Transverse colon (tissue), 4 donors: Measurements from ENCODE around the gene OR13A1.

Experiments
- EP300 ChIP-seq: sonication (generic); formaldehyde crosslinking; IDR thresholded peaks from one replicate; pipeline ENCODE4 v1.6.1; 2017; ENCODE audit warnings: antibody characterized with exemption, low read depth
- POLR2A ChIP-seq: fragments of 450-650 bp; IDR thresholded peaks from one replicate; pipeline ENCODE4 v1.6.1; 2016; ENCODE audit warnings: antibody characterized with exemption, mild to moderate bottlenecking, moderate library complexity
- POLR2AphosphoS5 ChIP-seq, 3 donors: sonication (generic); formaldehyde crosslinking; IDR thresholded peaks; one replicate each; pipeline ENCODE4 v1.6.1; 2016; ENCODE audit warnings: antibody characterized with exemption in 3 of 3
- TF ChIP-seq, protein P1 (sequence below), 5 experiments: fragments of 200-600 bp in 3 of 5; fragments of 450-650 bp in 2 of 5; sonication (generic) in 3 of 5; IDR thresholded peaks; 1 replicate in 2 of 5; 2 replicates in 3 of 5; pipeline ENCODE4 v1.5.1; 2016 to 2017; ENCODE audit warnings: antibody characterized with exemption in 5 of 5, inconsistent platforms in 3 of 5, mild to moderate bottlenecking in 2 of 5, moderate library complexity in 1 of 5

GRCh38 chr10:45280113-45280760, 35.2 kb downstream of the OR13A1 start:
- TF ChIP-seq, protein P1, sequence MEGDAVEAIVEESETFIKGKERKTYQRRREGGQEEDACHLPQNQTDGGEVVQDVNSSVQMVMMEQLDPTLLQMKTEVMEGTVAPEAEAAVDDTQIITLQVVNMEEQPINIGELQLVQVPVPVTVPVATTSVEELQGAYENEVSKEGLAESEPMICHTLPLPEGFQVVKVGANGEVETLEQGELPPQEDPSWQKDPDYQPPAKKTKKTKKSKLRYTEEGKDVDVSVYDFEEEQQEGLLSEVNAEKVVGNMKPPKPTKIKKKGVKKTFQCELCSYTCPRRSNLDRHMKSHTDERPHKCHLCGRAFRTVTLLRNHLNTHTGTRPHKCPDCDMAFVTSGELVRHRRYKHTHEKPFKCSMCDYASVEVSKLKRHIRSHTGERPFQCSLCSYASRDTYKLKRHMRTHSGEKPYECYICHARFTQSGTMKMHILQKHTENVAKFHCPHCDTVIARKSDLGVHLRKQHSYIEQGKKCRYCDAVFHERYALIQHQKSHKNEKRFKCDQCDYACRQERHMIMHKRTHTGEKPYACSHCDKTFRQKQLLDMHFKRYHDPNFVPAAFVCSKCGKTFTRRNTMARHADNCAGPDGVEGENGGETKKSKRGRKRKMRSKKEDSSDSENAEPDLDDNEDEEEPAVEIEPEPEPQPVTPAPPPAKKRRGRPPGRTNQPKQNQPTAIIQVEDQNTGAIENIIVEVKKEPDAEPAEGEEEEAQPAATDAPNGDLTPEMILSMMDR (IDR thresholded peaks at IDR 0.05) = no peak
- TF ChIP-seq POLR2A (no peak), EP300 (no peak), POLR2AphosphoS5 (IDR thresholded peaks at IDR 0.05) (no peak)
